Progenitor cell of endocrine pancreas (in vitro differentiated cells): ENCODE results near the gene CAMK1D. TPM values are rescaled to one million over a fixed set of nuclear protein-coding genes. Genes with fewer than 3 reads are reported as not detected.

Experiments
- DNase-seq: peaks from one replicate; pipeline ENCODE4 v3.0.0; 2021; ENCODE audit warnings: low spot score; ENCODE audit not compliant: unreplicated experiment
- H3K27ac Mint-ChIP-seq: 2 replicates; pipeline ENCODE4 v1.8.0; 2021; ENCODE audit warnings: mild to moderate bottlenecking, moderate library complexity, mixed read lengths
- H3K27me3 Mint-ChIP-seq: 2 replicates; pipeline ENCODE4 v1.8.0; 2021; ENCODE audit warnings: mixed read lengths
- H3K36me3 Mint-ChIP-seq: 2 replicates; pipeline ENCODE4 v1.8.0; 2022; ENCODE audit warnings: mixed read lengths; ENCODE audit not compliant: insufficient read depth
- H3K4me1 Mint-ChIP-seq: 2 replicates; pipeline ENCODE4 v1.8.0; 2021; ENCODE audit warnings: low read depth, mixed read lengths
- H3K4me3 Mint-ChIP-seq: 2 replicates; pipeline ENCODE4 v1.8.0; 2021; ENCODE audit warnings: low read depth, mild to moderate bottlenecking, moderate library complexity, mixed read lengths
- H3K9me3 Mint-ChIP-seq: 2 replicates; pipeline ENCODE4 v1.8.0; 2021; ENCODE audit warnings: low read depth, mixed read lengths
- CTCF ChIP-seq: fragments of 200-600 bp; sonication (generic); IDR thresholded peaks from one replicate; pipeline ENCODE4 v1.5.0; 2021; ENCODE audit warnings: antibody characterized with exemption, mild to moderate bottlenecking; ENCODE audit not compliant: unreplicated experiment
- total RNA-seq: library from RNA; stranded (reverse); gene quantifications from 2 replicates; pipeline ENCODE4 v1.2.1, GENCODE V29; 2021

Gene CAMK1D
- total RNA-seq, 1 donor from 2014 or later = 10.8 TPM

- no peak overlapping the region for H3K27ac Mint-ChIP-seq
- no peak for DNase-seq
- H3K4me3 Mint-ChIP-seq = no peak overlapping the region
- H3K27me3 Mint-ChIP-seq = no peaks in the 10 kb centered on the region
- no peak for TF ChIP-seq CTCF
- H3K4me1 Mint-ChIP-seq = peaks cover 5% of the 10 kb centered on the region
- H3K9me3 Mint-ChIP-seq = no peaks in the 10 kb centered on the region
- H3K36me3 Mint-ChIP-seq = no peaks in the 10 kb centered on the region
Observed at GRCh38 chr10:12617191-12618175, 268.1 kb downstream of the CAMK1D start.

- Mint-ChIP-seq H3K27me3 (no peaks in the 10 kb centered on the region), H3K4me3 (no peak overlapping the region), H3K4me1 (peaks cover 5% of the 10 kb centered on the region), H3K9me3 (no peaks in the 10 kb centered on the region), H3K27ac (no peak overlapping the region), H3K36me3 (no peaks in the 10 kb centered on the region)
- DNase-seq = no peak
- no peak for TF ChIP-seq CTCF
Observed at GRCh38 chr10:12622016-12622415, 272.7 kb downstream of the CAMK1D start.

GRCh38 chr10:12622691-12623090 lies 273.3 kb downstream of the CAMK1D start:
- Mint-ChIP-seq H3K4me3 (no peak overlapping the region), H3K27me3 (no peaks in the 10 kb centered on the region), H3K27ac (no peak overlapping the region), H3K9me3 (no peaks in the 10 kb centered on the region), H3K36me3 (no peaks in the 10 kb centered on the region), H3K4me1 (no peaks in the 10 kb centered on the region)
- no peak for TF ChIP-seq CTCF
- no peak for DNase-seq

GRCh38 chr10:12625393-12626023 lies 276.2 kb downstream of the CAMK1D start:
- TF ChIP-seq CTCF = no peak
- H3K27me3 Mint-ChIP-seq = no peaks in the 10 kb centered on the region
- peak overlapping the region; percentile 61 for H3K27ac Mint-ChIP-seq
- no peak overlapping the region for H3K4me3 Mint-ChIP-seq
- H3K36me3 Mint-ChIP-seq = no peaks in the 10 kb centered on the region
- no peak for DNase-seq
- H3K9me3 Mint-ChIP-seq = no peaks in the 10 kb centered on the region
- H3K4me1 Mint-ChIP-seq = peaks cover 8% of the 10 kb centered on the region

- Mint-ChIP-seq H3K27me3 (no peaks in the 10 kb centered on the region), H3K27ac (no peak overlapping the region), H3K4me3 (no peak overlapping the region), H3K9me3 (peaks cover 6% of the 10 kb centered on the region), H3K4me1 (peaks cover 10% of the 10 kb centered on the region), H3K36me3 (no peaks in the 10 kb centered on the region)
- no peak for DNase-seq
- no peak for TF ChIP-seq CTCF
Observed at GRCh38 chr10:12628153-12628552, 278.8 kb downstream of the CAMK1D start.
